NCI-H524 treated with DMSO at 0.1 percent for 48 hours (cell line): Measurements from ENCODE around the gene TEDC2.
"Not testable (repeated sequence)": the region's sequence is repeated elsewhere in the genome, so short reads cannot be mapped to it uniquely, and the experiment has no call there.

ENCODE experiments used
- DNase-seq: peaks from one replicate; lab custom pipeline; 2025; lab: John Stamatoyannopoulos, UW

The TEDC2 gene

DNA sequence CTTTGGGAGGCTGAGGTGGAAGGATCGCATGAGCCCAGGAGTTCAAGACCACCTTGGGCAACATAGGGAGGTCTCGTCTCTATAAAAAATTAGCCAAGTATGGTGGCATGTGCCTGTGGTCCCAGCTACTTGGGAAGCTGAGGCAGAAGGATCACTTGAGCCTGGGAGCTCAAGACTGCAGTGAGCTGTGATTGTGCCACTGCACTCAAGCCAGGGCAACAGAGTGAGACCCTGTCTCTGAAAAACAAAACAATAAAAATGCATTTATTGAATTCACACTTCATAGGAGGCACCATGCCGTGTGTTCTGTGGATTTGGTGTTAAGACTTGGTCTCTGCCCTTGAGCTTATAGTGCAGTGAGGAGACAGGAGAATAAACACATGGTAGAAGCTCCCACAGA, 17.4 kb downstream of the TEDC2 start:
- DNase-seq: no peak

DNA sequence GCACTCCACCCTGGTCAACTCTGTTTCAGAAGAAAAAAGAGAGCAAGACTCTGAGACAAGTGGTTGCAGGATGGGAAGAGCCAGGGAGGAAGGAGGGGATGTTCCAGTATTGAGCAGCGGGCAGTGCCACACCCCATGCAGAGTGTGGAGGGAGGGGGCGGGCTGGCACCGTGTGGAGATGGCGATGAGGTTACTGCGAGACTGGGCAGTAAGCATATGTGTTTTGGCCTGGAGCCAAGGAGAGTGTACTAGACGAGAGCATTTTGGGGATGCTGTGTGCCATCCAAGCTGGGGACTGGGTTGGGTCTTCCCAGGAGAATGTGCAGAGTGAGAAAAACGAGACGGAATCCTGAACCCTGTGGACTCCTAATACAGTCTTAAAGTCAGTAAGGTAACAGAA, 18.4 kb downstream of the TEDC2 start:
- no peak for DNase-seq

DNA sequence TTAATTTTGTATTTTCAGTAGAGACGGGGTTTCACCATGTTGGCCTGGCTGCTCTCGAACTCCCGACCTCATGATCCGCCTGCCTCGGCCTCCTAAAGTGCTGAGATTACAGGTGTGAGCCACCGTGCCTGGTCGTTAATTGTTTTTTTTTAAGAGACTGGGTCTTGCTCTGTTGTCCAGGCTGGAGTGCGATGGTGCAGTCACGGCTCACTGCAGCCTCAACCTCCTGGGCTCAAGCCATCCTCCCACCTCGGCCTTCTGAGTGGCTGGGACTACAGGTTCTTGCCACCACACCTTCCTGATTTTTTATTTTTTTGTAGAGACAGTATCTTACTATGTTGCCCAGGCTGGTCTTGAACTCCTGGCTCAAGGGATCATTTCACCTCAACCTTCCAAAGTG, 20.1 kb downstream of the TEDC2 start:
- not testable (repeated sequence) for DNase-seq

DNA sequence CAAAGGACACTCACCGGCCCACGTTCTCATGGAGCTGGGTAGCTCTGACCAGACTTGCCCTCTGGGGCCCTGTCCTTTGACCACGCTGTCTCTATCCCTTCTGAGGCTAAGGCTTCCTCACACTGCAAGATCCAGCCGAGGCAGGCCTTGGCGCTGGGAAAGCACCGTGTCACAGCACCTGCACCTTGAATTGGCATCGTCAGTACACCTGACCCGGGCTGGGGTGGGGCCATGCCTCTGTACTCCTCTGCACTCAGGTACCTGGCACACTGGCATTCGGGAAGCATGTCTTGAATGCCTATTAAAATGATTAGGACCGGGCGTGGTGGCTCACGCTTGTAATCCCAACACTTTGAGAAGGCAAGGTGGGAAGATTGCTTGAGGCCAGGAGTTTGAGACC, 21.0 kb downstream of the TEDC2 start:
- DNase-seq: no peak

DNA sequence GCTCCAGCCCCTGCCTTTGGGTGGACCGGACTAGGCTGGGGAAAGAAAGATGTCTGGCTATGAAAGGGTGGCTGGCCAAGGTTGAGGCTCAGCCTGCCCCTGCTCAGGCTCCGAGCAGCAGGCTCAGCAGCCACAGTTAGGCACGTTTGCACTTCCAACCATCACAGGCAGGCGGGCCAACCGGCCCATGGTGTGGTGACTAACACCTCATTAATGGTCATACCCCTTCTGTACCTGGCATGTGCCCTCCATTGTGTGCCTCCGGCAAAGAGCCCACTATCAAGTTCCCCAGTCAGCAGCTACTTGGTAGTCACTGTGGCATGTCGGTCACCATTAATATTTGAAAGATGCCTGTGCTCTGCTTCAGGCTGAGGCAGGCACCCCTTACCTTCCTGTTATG, 21.8 kb downstream of the TEDC2 start:
- DNase-seq: no peak

DNA sequence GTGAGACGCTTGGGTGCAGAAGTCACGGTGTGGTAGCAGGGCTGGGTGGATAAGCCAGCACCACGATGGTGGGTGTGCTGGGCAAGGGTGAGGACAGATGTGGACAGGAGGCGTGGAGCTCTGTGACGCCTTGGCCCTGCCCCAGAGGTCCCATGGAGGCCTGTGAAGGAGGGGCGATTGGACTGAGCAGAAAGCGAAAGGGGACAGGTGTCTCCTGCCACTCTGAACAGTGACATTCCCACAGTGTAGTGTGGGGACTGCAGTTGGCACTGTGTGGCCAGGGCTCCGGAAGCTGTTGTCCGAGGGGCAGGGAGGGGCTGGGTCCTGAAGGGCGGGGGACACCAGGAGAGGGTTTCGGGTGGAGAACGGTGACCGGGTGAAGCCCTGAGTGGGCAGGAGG, 22.3 kb downstream of the TEDC2 start:
- no peak for DNase-seq

DNA sequence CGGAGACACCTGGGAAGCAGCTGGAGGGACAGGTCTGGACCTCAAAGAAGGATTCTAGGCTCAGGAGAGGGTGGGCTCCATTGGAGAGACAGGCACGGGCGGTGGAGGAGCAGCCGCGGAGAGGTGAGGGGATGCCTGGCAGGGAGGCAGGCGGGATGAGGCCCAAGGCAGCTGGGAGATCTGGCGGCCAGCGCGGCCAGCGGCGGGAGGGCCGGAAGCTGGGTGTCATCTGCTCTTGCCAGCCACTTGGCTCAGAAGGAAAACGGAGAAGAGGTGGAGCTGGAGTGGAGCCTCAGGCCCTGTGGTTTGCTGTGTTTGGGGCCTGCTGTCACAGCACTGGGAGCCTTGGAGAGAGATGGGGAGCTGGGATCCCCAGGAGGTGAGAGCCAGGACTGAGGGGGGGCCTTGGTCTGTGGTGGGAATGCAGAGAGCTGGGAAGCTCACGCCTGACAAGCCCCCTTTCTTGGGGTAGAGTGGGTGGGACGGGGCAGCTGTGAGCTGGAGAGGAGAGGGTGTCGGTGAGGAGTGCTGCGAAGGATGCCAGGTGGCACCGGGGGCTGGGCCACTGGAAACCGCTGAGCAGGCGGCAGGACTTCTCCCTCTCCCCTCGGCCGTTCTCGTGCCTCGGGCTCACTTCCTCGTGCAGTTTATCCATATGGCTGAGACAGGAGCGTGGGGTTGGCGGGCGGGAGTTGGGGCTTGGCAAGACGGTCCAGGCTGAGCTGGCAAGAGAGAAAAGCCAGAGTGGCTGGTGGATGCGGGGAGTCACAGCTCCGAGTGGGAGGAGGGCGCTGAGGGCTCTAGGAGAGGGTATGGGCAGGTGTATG, 23.0 kb downstream of the TEDC2 start:
- DNase-seq: peak; percentile 64

DNA sequence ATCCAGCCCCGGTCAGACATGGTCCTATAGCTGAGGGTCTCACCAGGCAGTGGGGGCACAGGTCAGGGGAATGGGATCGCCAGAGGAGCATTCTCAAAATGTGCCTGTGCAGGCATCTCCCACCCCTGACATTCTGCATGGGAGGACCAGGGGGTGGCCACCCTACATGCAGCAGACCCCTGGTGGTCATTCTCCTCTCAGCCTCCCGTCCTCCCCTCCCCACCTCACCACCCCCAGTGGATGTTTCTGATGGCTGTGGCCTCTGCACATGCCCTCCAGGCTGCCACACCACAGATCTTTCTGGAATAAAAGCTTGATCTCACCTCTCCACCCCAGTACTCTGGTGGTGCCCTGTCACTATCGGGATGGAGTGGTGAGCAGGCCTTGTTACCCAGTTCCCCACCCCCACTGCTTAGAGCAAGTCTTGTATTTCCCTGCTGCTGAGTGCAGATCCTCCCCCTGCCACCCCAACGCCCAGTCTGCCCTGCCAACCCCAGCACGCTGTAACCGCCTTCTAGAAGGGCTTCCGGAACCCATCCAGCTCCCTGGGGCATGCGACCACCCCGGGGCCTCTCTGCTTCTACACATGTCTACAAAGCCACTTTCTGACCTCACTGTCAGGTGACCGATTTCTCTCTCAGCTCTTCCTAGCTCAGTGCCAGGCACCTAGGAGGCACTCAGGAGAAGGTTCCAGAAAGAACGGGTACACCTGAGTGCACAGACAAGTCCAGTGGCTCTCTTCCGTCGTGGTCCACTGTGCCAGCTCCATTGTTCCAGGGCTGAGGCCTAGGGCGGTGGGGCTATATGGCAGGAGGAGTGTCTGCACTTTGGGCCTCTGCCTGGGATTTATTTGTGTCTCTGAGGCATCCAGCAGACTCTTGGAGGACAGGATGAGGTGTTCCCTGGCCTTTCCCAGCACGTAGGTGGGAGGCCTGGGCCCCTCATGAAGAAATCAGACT, 24.3 kb downstream of the TEDC2 start:
- no peak for DNase-seq

DNA sequence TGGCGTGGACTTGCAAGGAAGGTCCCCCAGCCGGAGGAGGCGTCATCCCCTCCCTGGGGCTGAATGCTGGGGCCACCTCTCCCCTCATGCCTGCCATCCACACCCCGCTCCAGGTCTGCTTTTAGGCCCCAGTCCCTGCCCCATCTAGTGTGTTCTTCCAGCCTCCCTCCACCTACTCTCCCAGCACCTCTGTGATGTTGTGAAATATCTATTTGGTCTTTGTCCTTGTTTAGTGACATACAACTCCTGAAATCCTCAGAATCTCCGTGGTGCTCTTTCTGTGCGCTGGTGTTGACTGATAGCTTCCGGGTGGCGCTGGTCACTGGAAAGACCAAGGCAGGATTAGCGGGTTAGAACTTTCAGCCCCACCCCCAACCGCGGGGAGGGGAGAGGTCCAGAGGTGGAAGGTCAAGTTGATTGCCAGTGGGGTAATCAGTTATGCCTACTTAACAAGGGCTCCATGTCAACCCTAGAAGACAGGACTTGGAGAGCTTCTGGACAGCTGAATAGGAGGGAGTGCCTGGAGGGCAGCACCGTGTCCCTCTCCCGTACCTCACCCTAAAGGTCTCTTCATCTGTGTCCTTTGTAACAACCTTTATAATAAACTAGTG, 25.1 kb downstream of the TEDC2 start:
- no peak for DNase-seq

DNA sequence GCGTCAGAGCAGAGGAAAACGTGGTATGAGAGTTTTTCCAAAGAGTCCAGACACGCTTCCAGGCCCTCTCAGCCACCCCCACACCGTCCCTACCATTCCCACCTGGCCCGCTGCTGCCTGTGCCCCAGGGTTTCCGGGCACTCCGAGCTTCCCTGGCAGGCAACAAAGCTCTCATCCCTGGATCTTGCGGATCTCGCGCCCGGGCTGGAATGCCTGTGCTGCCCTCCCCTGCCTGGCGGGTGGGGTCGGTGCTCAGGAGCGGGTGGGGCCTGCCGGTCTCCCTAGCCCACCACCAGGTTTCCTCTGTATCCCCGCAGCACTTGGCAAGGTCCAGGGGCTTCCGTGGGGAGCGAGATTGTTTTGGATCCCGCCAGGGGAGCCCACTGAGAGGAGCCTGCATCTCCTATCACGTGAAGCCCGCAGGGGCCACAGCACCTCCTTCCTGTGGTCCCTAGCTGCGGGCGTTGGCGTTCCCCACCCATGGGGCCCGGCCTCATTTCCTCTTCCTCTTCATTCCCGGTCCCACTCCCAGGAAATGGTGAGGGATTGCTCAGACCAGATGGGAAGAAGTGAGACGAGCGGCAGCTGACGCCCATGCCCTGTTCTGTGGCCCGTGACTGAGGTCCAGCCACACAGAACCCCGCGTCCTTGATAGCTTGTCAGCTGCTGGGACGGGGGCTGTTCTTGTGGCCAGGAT, 26.1 kb downstream of the TEDC2 start:
- DNase-seq: no peak

DNA sequence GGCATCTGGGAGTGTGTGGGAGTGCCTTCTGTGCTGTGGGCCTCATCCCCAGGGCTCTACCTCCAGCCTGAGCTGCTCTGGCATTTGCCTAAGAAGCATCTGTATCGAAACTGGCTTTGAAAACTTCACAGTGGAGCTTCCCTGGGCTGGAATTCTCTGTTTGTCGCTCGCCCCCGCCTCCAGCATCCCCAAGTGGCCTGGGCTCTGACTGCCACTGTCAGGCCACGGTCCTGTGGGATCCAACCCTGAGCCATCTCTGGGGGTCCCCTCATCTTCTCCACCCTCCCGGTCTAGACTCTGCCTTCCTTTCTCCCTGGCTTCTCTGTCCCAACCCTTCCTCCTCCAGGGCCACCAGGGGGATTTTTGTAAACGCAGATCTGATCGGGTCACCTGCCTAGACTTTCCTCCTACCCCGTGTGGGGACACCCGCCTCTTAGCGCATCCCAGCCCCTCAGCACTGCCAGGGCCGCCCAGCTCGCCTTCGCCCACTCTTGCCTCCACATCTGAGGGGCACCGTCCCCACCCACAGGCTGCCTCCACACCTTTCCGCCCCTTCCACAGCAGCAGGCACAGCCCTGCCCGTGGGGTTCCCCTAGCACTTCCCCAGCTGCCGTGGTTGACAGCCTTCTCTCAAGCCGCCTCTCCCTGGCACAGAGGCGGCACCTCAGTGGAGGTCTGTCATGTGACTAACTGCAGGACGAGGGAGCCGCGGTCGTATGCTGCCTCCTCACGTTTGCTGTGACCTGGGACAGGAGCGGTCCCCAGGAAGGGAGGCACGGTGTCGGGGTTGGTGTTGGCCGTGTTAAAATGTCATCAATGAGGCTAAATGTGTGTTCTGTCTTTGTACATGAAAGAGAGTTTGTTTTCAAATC, 27.0 kb downstream of the TEDC2 start:
- DNase-seq: no peak

DNA sequence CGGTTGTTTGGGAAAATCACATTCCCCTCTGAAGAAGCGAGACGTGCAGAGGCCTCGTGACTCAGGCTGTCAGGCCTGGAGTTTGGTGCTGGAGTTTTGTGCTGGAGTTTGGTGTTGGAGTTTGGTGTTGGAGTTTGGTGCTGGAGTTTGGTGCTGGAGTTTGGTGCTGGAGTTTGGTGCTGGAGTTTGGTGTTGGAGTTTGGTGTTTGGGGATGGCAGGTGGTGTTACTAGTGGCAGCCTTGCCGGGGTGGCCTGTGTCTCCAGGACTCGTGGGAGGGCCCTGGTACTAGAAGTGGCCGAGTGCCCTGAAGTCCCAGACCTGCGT, 27.6 kb downstream of the TEDC2 start:
- DNase-seq: no peak

DNA sequence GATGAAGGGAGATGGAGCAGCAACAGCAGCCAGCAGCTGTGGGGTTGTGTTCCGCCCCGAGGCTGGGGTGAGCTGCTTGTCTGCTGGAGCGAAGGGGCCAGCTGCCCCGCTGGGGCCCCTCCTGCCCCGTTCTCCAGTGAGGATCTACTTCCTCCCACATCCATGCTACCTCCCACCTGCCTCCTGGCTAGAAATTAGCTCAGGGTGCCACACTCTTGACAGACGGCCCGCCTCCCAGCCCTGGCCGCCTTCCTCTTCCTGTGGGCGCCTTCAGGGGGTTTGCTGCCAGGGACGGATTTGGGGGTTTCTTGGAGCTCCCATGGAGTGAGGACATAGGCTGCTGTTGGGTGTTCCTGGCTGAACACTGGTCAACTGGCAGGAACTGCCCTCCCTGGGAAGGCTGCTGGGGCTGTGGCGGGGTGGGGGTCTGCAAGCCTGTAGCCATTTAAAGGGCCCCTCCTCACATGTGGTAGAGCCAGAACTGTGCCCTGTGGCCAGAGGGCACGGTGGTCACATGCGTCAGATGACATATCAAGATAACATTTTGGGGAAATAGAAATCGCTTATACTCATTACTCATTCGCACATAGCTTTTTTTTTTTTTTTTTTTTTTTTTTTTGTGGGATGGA, 28.1 kb downstream of the TEDC2 start:
- no peak for DNase-seq

DNA sequence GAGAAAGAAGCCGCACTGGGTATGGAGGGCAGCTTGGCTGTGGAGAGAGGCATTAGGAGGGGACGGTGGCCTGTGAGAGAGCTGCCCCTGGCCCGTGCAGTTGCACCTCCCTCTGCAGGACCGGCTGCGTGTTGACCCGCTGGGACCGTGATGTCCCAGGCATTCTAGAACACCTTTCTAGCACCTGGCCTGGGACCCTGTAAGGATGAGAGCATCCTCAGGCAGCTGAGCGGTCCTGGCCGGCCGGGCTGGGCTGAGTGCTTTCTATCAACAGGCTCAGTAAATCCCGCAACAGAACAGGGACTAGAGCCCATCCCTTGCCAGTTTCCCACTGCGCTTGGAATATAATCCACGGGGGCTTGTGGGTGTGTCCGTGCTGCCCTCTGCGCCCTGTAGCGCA, 29.7 kb downstream of the TEDC2 start:
- no peak for DNase-seq

DNA sequence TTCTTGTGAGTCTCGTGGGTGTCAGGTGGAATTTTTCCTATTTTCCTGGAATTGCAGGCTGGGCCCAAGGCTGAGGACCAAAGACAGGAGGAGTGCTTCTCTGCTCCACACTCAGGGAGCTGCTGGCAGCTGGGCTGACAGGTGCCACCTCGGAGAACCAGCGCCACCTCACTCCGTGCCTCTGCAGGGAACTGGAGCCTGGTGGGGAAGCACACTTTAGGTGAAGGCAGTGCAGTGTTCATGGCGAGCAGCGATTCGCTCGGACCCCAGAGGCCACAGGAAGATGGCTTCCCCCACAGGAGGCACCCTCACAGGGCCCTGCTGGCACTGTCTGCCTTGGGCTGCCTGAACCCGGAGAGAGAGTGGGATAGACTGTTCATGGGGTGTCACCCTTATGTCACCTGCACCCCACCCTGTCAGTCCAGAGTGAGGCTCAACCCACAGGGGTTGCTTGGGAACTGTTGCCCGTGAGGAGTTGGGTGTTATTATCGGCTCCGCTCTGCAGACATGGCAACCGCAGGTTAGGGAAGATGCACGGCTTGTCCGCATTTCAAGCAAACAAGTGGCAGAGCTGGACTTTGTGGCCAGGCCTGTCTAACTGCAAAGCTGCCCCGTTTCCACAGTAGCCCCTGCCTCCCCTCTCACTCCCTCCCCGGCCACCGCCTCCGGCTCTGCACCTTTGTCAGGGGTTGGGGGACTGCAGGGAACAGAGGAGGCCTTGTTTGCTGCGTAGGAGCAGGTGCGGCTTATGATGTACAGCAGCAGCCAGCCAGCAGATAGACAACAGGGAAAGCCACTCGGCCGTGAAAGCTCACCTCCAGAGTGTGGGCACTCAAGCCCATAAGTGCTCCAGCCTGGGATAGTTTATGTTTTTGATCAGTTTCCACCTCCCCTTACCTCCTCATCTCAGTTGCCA, 30.5 kb downstream of the TEDC2 start:
- DNase-seq: peak; percentile 17

DNA sequence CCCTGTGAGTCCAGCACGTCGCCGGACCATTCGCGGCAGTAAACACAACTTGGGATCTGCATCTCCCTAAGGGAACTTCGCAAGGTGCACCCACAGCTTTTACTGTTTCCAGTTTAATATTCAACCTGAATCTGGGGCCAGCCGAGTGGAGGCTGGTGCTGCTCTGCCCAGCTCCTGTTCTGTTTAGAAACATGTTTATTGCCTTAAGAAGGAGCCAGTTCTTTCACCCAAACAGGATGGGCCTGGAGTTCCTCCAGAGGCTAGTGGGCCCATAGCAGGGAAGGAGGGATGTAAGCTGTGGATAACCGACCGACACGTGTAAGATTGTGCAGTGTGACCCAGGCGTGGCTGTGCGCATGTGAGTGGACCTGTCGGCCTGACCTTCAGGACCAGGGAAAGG, 32.4 kb downstream of the TEDC2 start:
- no peak for DNase-seq

DNA sequence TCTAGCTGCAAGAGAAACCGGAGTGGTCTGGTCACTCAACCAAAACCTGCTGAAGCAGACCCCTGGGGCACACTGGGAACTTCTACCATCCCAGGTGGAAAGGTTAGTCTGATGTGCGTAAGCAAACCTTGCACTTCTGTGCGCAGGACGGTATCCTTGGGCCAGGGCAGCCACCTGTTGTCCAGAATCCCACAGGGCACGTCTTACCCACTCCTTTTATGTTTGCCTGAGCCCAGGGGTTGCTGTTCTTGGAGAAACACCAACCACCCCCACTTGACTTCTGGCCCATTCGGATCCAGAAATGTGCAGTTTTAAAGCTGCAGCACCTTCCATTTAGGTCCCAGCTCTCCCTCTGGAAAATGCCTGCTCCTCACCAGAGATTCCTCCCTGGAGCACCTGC, 33.7 kb downstream of the TEDC2 start:
- DNase-seq: no peak

DNA sequence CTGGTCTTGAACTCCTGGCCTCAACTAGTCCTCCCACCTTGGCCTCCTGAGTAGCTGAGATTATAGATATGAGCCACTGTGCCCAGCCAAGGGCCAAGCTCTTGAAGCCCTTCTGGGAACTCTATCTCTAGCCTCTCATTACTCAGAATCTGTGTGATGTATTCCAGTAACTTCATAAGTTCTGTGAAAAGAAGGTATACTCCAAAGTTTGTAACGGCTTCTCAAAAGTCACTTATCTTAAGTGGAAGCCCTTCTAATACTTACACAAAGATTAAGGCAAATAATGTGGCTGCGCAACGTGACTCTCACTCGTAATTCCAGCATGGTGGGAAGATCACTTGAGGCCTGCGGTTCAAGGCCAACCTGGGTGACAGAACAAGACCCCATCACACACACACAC, 34.7 kb downstream of the TEDC2 start:
- DNase-seq: no peak

DNA sequence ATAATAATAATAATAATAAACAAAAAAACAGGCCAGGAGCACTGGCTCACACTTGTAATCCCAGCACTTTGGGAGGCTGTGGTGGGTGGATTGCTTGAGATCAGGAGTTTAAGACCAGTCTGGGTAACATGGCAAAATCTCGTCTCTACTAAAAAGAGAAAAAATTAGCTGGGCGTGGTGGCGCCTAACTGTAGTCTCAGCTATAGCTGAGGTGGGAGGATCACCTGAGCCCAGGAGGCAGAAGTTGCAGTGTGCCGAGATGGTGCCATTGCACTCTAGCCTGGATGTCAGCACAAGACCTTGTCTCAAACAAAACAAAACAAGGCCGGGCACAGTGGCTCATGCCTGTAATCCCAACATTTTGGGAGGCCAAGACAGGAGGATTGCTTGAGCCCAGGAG, 35.1 kb downstream of the TEDC2 start:
- DNase-seq: no peak
